Measurements from ENCODE around the gene GIMD1.
"Not testable (repeated sequence)": the region's sequence is repeated elsewhere in the genome, so short reads cannot be mapped to it uniquely, and the experiment has no call there.

Gene GIMD1

DNA sequence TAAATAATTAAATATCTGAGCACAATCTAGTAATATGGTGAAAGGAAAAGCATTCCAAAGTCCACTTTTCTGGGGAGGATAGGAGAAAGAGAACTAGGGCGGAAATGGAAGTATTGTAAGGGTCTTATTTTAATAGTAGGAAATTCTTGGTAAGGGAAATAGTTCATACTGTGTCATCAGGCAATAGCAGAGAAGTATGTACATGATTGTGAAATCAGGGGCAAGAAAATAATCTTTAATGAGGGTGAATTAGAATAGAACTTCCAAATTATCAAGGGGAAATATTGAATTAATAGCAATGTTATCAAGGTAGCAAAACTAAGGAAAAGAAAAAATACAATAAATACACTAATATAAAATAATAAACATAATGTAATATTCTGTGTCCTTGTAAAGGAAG is 14.8 kb downstream of the GIMD1 start:
- no peak for DNase-seq (ENCODE audit: extremely low read depth in 1 of 2, low read depth in 1 of 2)

DNA sequence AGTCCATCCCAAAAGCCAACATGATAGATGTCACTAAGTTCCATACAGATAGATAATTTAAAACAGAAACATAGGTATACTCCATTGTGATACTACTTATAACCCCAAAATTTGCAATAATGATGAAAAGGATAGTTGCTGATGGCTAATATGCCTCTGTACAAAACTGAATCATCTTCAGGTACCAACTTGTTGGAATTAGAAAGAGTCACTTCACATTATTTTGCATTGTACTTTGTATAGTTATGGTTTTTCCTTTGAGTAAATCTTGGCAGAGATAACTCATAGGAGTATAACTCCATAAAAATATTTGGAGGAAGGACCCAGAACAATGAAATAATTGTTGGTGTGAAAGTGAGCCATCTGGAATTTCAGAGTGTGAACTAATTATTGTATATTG is 17.6 kb downstream of the GIMD1 start:
- DNase-seq (ENCODE audit: extremely low read depth in 1 of 2, low read depth in 1 of 2), result no peak

DNA sequence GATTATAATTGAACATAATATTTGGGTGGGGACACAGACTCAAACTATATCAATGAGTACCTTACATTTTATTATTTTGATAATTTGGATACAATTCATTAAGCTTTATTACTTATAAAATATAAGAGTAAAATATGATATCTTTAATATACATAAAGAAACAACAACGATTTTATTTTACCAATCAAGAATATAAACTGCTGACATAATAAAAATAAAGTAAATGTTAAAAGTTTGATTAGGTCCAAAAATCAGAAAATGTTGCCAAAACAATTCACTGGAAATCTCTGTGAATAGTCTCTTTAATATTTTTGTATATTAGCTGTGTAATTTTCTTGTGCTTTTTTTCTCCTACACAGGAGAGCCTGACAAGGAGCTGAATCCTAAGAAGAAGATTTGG is 21.4 kb downstream of the GIMD1 start:
- no peak for DNase-seq (ENCODE audit: extremely low read depth in 1 of 2, low read depth in 1 of 2)

DNA sequence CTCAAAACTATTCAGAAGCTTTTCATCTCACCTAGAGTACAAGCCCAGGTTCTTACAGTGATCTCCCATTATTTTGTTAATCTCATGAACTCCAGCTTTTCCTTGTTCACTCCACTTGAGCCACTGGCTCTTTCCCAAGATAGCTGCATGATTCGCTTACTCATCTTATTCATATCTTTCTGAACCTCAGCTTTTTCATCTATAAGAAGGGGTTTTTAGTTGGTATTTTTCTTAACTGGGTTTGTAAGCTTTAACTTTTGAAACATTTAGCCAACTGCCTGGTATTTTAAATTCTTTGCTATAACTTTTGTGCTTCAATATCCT is 24.0 kb downstream of the GIMD1 start:
- no peak for DNase-seq (ENCODE audit: extremely low read depth in 1 of 2, low read depth in 1 of 2)

DNA sequence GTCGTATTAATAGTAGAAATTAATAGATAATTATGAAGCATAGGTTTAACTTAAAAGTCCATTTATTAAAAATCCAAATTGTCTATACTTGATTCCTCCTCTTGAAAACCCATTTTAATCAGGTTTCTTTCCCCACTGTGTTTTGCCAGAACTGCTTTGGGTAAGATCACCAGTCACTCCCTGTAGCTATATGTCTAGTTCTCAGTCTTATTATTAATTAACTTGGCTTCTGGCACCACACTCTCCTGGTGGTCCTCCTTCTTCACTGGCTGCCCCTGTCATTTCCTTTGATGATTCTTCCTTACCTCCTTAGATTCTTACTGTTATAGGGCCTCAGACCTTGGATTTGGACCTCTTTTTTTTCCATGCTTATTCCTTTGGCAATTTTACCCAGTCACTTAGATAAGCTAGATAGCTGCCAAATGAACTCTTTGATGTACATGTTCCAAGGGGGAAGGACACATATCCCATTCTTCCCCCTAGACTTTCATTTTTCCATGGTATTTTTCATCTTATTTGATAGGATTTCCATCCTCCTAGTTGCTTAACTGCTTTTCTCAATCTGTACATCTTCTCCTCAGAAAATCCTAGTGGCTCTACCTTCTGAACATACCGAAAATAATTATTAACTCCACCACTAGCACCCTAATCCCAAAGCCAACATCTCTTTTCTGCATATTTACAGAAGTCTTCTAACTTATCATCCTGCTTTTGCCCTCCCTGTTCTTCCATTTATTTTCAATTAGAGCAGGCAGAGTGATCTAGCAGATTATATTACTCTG is 24.5 kb downstream of the GIMD1 start:
- no peak for DNase-seq (ENCODE audit: extremely low read depth in 1 of 2, low read depth in 1 of 2)

DNA sequence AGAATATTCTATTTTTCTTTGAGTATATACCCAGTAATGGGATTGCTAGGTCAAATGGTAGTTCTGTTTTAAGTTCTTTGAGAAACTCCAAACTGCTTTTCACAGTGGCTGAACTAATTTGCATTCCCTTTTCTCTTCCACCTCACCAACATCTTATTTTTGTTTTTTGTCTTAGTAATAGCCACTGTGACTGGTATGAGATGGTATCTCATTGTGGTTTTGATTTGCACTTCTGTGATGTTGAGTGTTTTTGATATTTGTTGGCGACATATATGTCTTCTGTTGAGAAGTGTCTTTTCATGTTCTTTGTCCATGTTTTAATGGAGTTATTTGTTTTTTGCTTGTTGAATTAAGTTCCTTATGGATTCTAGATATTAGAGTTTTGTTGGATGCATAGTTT is 27.8 kb downstream of the GIMD1 start:
- no peak for DNase-seq (ENCODE audit: extremely low read depth in 1 of 2, low read depth in 1 of 2)

DNA sequence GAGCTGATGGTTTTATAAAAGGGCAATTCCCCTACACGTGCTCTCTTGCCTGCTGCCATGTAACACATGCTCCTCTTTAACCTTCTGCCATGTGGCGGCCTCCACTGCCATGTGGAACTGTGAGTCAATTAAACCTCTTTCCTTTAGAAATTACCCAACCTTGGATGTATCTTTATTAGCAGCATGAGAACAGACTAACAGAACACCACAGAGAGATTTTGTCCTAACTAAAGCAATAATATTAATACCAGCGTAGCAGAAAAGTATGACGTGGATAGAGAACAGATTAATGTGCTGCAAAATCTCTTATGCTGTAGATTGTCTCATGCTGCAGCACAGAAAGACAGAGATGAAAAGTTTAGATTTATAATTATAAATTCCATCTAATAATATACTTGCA is 29.1 kb downstream of the GIMD1 start:
- DNase-seq (ENCODE audit: extremely low read depth in 1 of 2, low read depth in 1 of 2), result no peak

DNA sequence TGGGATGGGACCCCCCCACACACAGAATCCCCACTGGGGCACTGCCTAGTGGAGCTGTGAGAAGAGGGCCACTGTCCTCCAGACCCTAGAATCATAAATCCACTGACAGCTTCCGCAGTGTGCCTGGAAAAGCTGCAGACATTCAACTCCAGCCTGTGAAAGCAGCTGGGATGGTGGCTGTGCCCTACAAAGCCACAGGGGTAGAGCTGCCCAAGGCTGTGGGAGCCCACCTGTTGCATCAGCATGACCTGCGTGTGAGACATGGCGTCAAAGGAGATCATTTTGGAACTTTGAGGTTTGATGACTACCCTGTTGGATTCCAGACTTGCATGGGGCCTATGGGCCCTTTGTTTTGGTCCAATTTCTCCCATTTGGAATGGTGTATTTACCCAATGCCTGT is 29.9 kb downstream of the GIMD1 start:
- DNase-seq (ENCODE audit: extremely low read depth in 1 of 2, low read depth in 1 of 2), result no peak

DNA sequence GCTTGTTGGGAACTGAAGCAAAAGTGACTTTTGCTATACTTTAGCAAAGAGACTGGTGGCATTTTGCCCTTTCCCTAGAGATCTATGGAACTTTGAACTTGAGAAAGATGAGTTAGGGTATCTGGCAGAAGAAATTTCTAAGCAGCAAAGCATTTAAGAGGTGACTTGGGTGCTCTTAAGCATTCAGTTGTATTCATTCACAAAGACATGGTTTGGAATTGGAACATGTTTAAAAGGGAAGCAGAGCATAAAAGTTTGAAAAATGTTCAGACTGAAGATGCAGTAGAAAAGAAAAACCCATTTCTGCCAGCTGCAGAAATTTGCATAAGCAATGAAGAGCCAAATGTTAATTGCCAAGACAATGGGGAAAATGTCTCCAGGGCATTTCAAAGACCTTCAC is 30.7 kb downstream of the GIMD1 start:
- DNase-seq (ENCODE audit: extremely low read depth in 1 of 2, low read depth in 1 of 2), result no peak

DNA sequence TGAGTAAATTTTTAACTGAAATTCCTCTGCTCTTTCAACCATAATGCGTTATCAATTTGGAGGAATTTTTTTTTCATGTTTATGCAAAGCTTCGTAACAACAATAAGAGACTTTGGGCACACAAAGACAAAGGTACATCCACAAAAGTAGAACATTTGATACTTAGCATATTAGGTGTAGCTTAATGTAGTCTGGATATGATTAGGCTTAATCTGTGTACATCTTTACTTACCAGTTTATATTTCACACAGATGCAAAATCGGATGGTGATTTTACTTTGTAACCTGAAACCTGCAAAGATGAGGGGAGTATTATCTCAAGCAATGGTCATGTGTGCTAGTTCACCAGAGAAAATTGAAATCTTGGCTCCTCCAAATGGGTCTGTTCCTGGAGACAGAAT is 32.0 kb downstream of the GIMD1 start:
- no peak for DNase-seq (ENCODE audit: extremely low read depth in 1 of 2, low read depth in 1 of 2)

DNA sequence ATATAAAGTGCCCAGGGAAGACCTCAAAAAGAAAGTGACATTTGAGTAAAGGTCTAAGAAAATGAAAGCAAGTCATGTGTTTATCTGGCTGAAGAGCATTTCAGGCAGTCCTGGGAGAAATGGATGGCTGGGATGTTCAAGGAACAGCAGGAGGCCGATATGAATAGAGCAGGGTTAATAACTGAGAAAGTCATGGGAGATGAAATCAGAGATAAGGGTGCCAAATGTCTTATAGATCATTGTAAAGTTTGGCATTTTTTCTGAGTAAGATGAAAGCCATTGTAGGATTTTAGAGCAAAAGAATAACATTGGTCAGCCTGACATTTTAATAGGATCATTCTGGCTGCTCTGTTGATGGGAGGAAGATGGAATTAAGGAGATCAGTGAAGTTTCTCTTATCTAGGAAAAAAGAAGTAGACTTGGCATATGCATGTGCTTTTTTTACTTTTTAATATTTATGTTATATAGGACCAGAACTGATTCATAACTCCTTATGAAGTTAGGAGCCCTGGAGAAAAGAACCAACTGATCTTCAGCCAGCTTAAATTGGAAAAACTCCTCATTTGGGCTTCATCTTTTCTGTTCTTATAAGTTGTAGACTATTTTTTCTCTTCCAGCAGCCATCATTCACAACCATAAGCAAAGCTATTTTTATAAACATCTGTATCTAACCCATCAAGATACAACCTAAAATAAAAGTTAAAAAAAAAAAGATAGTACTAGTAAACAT is 33.7 kb downstream of the GIMD1 start:
- no peak for DNase-seq (ENCODE audit: extremely low read depth in 1 of 2, low read depth in 1 of 2)

DNA sequence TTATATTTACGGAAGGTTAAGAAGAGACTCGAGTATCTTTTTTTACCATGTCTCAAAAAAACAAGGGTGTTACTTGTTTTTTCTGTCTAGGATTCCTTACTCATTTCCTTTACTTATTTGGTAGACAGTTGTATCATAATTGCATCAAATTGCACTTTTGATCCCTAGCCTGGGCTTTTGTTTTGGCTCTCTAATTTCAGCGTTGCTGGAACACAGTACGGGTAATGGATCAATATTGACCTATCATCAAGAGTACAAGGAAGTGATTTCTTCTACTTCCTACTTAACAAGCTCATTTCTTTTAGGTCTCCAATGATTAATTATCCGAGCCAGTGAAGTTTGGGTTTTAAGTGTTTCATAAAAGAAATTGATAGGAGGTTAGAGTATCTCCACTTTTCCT is 35.4 kb downstream of the GIMD1 start:
- no peak for DNase-seq (ENCODE audit: extremely low read depth in 1 of 2, low read depth in 1 of 2)

DNA sequence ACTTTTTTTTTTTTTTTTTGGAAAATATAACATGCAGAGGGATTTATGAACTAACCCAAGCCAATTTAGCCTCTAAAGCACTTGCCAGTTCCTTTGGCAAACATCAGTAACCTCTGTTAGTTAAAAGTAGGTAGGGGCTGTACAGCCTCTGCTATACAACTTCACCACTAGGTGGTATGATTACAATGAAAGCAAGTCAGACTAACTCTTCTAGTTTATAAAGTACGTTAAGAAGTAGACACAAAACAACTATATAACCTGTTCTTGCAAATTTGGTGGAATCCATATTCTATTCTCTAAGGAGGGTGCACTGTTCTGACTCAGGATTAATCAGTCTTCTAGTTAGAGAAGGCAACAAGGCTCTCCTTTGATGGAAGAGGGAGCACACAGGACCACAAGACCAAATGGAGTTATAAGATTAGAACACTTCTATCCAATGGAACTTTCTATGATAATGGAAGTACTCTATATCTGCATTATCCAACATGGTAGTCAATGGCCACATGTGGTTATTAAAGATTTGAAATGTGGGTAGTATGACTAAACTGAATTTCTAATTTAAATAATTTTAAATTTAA is 39.4 kb downstream of the GIMD1 start:
- DNase-seq (ENCODE audit: extremely low read depth in 1 of 2, low read depth in 1 of 2), result no peak

DNA sequence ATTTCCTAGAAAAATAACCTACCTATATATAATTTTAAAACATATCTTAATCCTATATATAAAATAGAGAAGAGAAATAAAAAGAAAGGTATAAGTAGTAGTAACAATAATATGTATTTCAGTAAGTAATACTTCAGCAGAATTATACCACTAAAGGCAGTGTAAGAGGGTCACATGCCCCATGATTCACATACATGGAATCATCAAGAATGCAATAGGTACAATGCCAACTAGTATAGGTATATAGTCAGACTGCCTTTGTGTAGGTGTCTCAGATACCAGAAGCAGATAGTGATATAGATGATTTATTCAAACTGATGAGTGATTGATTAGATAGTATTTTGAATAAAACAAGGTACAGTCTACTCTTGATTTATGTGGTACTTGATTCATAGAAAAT is 42.8 kb downstream of the GIMD1 start:
- DNase-seq (ENCODE audit: extremely low read depth in 1 of 2, low read depth in 1 of 2), result no peak

DNA sequence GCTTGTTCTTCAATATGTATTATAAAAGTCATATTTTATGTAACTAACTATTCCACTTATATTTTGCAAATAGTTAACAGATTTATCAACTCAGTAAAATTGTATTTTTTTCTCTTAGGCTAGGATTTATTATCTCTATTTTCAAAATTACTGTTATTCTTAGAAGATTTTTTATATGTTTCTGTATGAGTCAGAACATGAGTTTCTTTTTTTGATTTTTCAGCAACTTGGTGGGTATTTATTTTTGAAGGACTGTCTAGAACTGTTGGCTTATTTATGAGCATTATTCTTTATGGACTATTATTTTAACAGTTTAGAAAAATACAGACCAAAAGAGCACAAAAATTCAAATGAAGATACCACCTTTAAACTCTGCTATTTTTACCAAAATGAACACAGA is 45.5 kb downstream of the GIMD1 start:
- DNase-seq (ENCODE audit: extremely low read depth in 1 of 2, low read depth in 1 of 2), result no peak

DNA sequence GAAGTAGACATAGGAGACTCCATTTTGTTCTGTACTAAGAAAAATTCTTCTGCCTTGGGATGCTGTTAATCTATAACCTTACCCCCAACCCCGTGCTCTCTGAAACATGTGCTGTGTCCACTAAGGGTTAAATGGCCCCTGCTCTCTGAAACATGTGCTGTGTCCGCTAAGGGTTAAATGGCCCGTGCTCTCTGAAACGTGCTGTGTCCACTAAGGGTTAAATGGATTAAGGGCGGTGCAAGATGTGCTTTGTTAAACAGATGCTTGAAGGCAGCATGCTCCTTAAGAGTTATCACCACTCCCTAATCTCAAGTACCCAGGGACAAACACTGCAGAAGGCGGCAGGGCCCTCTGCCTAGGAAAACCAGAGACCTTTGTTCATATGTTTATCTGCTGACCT is 46.8 kb downstream of the GIMD1 start:
- not testable (repeated sequence) for DNase-seq (ENCODE audit: extremely low read depth in 1 of 2, low read depth in 1 of 2)

DNA sequence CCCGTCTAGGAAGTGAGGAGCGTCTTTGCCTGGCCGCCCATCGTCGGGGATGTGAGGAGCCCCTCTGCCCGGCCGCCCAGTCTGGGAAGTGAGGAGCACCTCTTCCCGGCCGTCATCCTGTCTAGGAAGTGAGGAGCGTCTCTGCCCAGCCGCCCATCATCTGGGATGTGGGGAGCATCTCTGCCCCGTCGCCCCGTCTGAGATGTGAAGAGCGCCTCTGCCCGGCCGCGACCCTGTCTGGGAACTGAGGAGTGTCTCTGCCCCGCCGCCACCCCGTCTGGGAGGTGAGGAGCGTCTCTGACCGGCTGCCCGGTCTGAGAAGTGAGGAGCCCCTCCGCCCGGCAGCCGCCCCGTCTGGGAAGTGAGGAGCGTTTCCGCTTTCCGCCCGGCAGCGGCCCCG is 47.4 kb downstream of the GIMD1 start:
- DNase-seq (ENCODE audit: extremely low read depth in 1 of 2, low read depth in 1 of 2), result not testable (repeated sequence)

DNA sequence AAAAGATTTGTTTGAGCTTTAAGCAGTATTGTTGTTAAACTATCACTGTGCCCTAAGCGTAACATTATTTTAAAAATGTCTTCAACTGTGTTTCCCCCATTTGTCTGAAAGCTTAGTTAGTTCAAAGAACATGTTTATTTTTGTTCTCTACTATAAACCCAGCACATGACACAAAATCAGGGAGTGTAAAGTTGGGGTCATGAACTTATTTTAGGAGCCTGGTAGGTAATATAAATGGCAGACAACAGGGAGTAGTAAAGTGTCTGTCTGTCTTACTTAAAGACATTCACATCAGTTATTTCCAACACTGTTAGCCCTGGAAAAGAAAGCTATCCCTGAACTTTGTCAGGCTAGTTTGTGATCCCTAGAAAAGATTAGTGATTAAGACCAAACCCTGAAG is 48.3 kb downstream of the GIMD1 start:
- DNase-seq (ENCODE audit: extremely low read depth in 1 of 2, low read depth in 1 of 2), result no peak

DNA sequence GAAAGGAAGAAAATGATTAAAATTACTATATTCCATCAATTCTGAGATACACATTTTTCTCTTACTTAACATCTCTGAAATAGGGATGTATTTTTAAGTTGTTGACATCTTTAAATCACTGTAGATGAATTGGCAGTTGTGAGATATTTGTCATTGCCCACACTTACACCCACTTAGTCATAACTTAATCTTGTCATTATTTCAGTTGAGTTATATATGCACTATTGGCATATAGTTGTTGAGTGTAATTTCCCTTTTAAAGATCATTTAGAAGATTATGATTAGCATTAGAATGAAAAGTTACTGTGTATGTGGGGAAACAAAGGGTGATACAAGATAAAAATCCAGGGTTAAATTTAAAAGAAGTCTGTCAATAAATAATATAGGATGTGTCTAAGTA is 50.1 kb downstream of the GIMD1 start:
- no peak for DNase-seq (ENCODE audit: extremely low read depth in 1 of 2, low read depth in 1 of 2)

DNA sequence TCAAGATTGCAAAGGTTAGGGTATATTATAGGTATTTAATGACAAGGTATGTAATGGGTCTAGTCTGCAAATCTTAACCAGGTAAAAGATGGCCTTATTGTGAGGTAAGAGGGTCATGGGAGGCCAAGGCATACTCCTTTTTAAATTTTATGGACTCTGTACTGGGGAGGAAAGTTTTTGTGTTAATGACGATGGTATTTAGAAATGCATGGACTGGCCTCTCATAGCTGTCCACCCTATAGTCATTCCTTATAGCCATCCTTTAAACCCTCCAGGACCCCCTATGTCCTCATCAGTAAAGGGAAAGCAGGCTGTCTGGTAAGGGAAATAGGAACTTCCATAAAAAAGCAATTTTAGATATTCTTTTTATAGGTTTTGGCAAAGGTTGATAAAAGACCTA is 50.8 kb downstream of the GIMD1 start:
- DNase-seq (ENCODE audit: extremely low read depth in 1 of 2, low read depth in 1 of 2), result no peak

DNA sequence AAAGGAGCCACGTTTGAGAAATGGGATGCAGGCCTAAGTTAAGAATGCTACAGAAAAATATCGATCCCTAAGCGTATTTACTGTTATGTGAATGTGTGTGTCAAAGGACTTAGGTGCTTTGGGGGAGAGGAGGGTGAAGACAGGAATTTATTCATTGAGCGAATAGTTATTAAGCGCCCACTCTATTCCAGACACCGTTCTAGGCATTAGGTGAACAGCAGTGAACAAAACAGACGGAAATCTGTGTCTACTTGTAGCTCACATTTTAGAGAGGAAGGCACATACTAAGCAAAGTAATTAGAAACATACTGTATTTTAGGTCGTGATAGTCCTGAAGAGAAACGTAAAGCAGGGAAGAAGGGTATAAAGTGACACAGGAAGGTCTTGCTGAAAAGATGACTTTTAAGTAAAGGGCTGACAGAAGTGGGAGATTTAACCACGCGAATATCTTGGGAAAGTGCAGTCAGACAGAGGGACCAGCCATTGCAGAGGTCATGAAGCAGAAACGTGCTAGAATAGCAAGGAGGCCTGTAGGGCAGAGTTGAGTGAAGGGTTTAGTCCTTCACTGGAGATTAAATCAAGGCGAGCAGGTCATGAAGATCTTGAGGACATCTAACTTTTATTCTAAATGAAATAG is 51.7 kb downstream of the GIMD1 start:
- DNase-seq (ENCODE audit: extremely low read depth in 1 of 2, low read depth in 1 of 2), result no peak

Measured in activated CD8-positive, alpha-beta memory T cell treated with anti-CD3 and anti-CD28 coated beads for 1 hour (primary cell).